Hepatocyte (in vitro differentiated cells): Measurements from ENCODE around the gene LRP4. TPM values are rescaled to one million over a fixed set of nuclear protein-coding genes. Genes with fewer than 3 reads are reported as not detected.

ENCODE experiments used
- DNase-seq: peaks from one replicate; pipeline ENCODE4 v3.0.0-alpha.2; 2016; ENCODE audit warnings: low spot score
- H2AFZ ChIP-seq: fragments of 200-600 bp; sonication (generic); 2 replicates; pipeline ENCODE4 v1.6.0; 2016; ENCODE audit warnings: antibody characterized with exemption, mild to moderate bottlenecking
- H3K27ac ChIP-seq: fragments of 200-600 bp; sonication (generic); 2 replicates; pipeline ENCODE4 v1.5.1; 2016; ENCODE audit warnings: mild to moderate bottlenecking
- H3K27me3 ChIP-seq: fragments of 200-600 bp; sonication (generic); 2 replicates; pipeline ENCODE4 v1.6.1; 2016
- H3K36me3 ChIP-seq: fragments of 200-600 bp; sonication (generic); replicated peaks from 2 replicates; pipeline ENCODE4 v1.5.1; 2016; ENCODE audit warnings: low read depth; ENCODE audit not compliant: insufficient read depth
- H3K4me1 ChIP-seq: fragments of 200-600 bp; sonication (generic); 2 replicates; pipeline ENCODE4 v1.5.1; 2016; ENCODE audit warnings: mild to moderate bottlenecking, moderate library complexity; ENCODE audit not compliant: insufficient read depth
- H3K4me2 ChIP-seq: fragments of 200-600 bp; sonication (generic); 2 replicates; pipeline ENCODE4 v1.6.0; 2016
- H3K4me3 ChIP-seq: fragments of 200-600 bp; sonication (generic); 2 replicates; pipeline ENCODE4 v1.5.1; 2016; ENCODE audit warnings: mild to moderate bottlenecking
- H3K79me2 ChIP-seq: fragments of 200-600 bp; sonication (generic); 2 replicates; pipeline ENCODE4 v1.6.0; 2017; ENCODE audit warnings: mild to moderate bottlenecking
- H3K9me2 ChIP-seq: fragments of 200-600 bp; sonication (generic); replicated peaks from 2 replicates; pipeline ENCODE4 v1.6.0; 2017; ENCODE audit warnings: mild to moderate bottlenecking; ENCODE audit not compliant: insufficient read depth
- H3K9me3 ChIP-seq: fragments of 200-600 bp; sonication (generic); 2 replicates; pipeline ENCODE4 v1.5.1; 2016; ENCODE audit warnings: low read depth, mild to moderate bottlenecking
- H4K20me1 ChIP-seq: fragments of 200-600 bp; sonication (generic); 2 replicates; pipeline ENCODE4 v1.6.0; 2016; ENCODE audit warnings: mild to moderate bottlenecking; ENCODE audit not compliant: insufficient read depth, poor library complexity, severe bottlenecking
- CTCF ChIP-seq: fragments of 200-600 bp; sonication (generic); IDR thresholded peaks from 2 replicates; pipeline ENCODE4 v1.5.1; 2016; ENCODE audit warnings: antibody characterized with exemption, mild to moderate bottlenecking; ENCODE audit not compliant: poor library complexity
- EZH2 ChIP-seq: fragments of 200-600 bp; sonication (generic); IDR thresholded peaks from 2 replicates; pipeline ENCODE4 v1.6.1; 2016; ENCODE audit warnings: antibody characterized with exemption, mild to moderate bottlenecking, borderline replicate concordance
- EZH2phosphoT487 ChIP-seq: fragments of 200-600 bp; sonication (generic); IDR thresholded peaks from one replicate; pipeline ENCODE4 v1.6.1; 2018; ENCODE audit warnings: antibody characterized with exemption, mild to moderate bottlenecking, low read depth, moderate library complexity; ENCODE audit not compliant: unreplicated experiment, severe bottlenecking
- WGBS: methylation state at CpG from one replicate; pipeline ENCODE4 v1.1.6; 2016; ENCODE audit warnings: low lambda C conversion rate; ENCODE audit errors: missing lambda C conversion rate; 5-methylcytosine and 5-hydroxymethylcytosine counted together
- polyA plus RNA-seq: library from polyadenylated mRNA; unstranded; fragments of >200 nt; fragmentation: Nextera tagmentation; extraction: Ambion mirVana; gene quantifications from 2 replicates; pipeline ENCODE4 v1.2.1, GENCODE V29; 2016
- total RNA-seq: library from RNA; depleted of rRNA; stranded (reverse); fragments of >200 nt; gene quantifications from 2 replicates; pipeline ENCODE4 v1.2.3, GENCODE V29; 2014

Gene LRP4
- total and polyA plus RNA-seq, 2 experiments from 2014 or later = 6.4 to 8.0 TPM

- Histone ChIP-seq H2AFZ (peak overlapping the region; percentile 2), H3K36me3 (no peaks in the 10 kb centered on the region), H3K4me3 (no peak overlapping the region), H3K9me3 (no peaks in the 10 kb centered on the region), H3K27me3 (no peaks in the 10 kb centered on the region), H4K20me1 (no peaks in the 10 kb centered on the region), H3K4me2 (peak overlapping the region; percentile 60), H3K79me2 (peaks cover 16% of the 10 kb centered on the region), H3K27ac (no peak overlapping the region), H3K9me2 (no peaks in the 10 kb centered on the region), H3K4me1 (peaks cover 8% of the 10 kb centered on the region)
- TF ChIP-seq EZH2 (no peak), CTCF (no peak)
- peak; percentile 42 for DNase-seq
- WGBS = 15% methylated on average over 13 of the region's 13 CpGs
Observed at GRCh38 chr11:46906609-46907041, 11.7 kb downstream of the LRP4 start.

- Histone ChIP-seq H3K9me2 (no peaks in the 10 kb centered on the region), H3K27me3 (no peaks in the 10 kb centered on the region), H2AFZ (no peak overlapping the region), H4K20me1 (no peaks in the 10 kb centered on the region), H3K4me1 (peaks cover 8% of the 10 kb centered on the region), H3K27ac (no peak overlapping the region), H3K4me2 (no peak overlapping the region), H3K9me3 (no peaks in the 10 kb centered on the region), H3K79me2 (peaks cover 9% of the 10 kb centered on the region), H3K4me3 (no peak overlapping the region), H3K36me3 (no peaks in the 10 kb centered on the region)
- DNase-seq = no peak
- TF ChIP-seq EZH2 (no peak), CTCF (no peak), EZH2phosphoT487 (no peak)
- 77% methylated on average over 5 of the region's 5 CpGs for WGBS
Observed at GRCh38 chr11:46905806-46906205, 12.5 kb downstream of the LRP4 start.

DNA sequence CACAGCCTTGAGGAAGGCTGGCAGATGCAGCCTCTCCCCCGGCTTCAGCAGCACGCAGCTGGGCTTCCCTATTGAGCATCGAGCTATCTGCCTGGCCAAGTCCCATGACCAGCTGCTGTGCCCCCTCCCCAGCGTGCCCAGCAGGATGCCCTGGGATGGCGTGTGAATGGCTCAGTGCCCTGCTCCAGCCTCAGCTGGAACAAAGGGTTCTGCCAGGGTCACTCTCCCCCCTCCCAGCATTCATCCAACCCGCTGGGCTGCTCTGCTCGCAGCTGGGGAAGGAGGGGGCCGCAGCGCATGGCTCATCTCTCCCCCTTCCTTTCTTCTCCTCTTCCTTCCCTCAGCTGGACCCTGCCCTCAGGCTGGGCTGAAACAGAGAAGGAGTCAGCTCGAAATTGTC lies 14.5 kb downstream of the LRP4 start:
- no peak for DNase-seq
- TF ChIP-seq CTCF = no peak
- no peak for TF ChIP-seq EZH2
- TF ChIP-seq EZH2phosphoT487 = no peak
- H3K9me3 ChIP-seq = no peaks in the 10 kb centered on the region
- H3K4me1 ChIP-seq = peaks cover 8% of the 10 kb centered on the region
- H3K36me3 ChIP-seq = no peaks in the 10 kb centered on the region
- 92% methylated on average over 10 of the region's 10 CpGs for WGBS
- H3K4me2 ChIP-seq = no peak overlapping the region
- H3K9me2 ChIP-seq = no peaks in the 10 kb centered on the region
- no peak overlapping the region for H3K27ac ChIP-seq
- H3K27me3 ChIP-seq = no peaks in the 10 kb centered on the region
- no peaks in the 10 kb centered on the region for H4K20me1 ChIP-seq
- no peak overlapping the region for H2AFZ ChIP-seq
- H3K4me3 ChIP-seq = no peak overlapping the region
- peaks cover 3% of the 10 kb centered on the region for H3K79me2 ChIP-seq

DNA sequence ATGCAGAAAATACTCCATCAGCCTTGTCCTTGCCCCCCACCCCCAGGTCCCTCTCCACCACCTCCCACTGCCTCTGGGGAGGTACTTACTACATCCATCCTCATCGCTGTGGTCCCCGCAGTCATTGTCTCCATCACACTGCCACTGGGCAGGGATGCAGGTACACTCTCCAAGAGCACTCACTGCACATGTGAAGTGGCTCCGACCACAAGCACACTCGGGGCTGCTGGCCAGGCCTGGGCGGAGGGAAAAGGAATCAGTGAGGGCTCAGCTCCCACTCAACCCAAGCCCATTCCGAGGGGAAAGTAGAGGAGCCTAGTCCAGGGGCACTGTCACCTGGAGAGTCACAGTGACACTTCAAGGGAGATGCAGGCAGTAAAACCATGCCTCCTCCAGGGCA lies 15.7 kb downstream of the LRP4 start:
- Histone ChIP-seq H3K36me3 (no peaks in the 10 kb centered on the region), H2AFZ (no peak overlapping the region), H3K4me3 (no peak overlapping the region), H3K27me3 (no peaks in the 10 kb centered on the region), H3K9me3 (no peaks in the 10 kb centered on the region), H3K79me2 (peaks cover 1% of the 10 kb centered on the region), H3K27ac (no peak overlapping the region), H4K20me1 (no peaks in the 10 kb centered on the region), H3K4me1 (peaks cover 8% of the 10 kb centered on the region), H3K4me2 (no peak overlapping the region), H3K9me2 (no peaks in the 10 kb centered on the region)
- WGBS = 91% methylated on average over 6 of the region's 6 CpGs
- no peak for DNase-seq
- TF ChIP-seq EZH2 = no peak
- TF ChIP-seq EZH2phosphoT487 = no peak
- no peak for TF ChIP-seq CTCF
